ENCODE results near the gene UBTD2.

Gene UBTD2

GRCh38 chr5:172168311-172168710 lies 115.3 kb downstream of the UBTD2 start:
- H3K27ac ChIP-seq (ENCODE audit: low read length), result no peak overlapping the region
- peaks cover 37% of the 10 kb centered on the region for H3K79me2 ChIP-seq (ENCODE audit: insufficient read depth, low read length)

GRCh38 chr5:172167895-172168294 lies 115.7 kb downstream of the UBTD2 start:
- Histone ChIP-seq H3K79me2 (ENCODE audit: insufficient read depth, low read length) (peaks cover 35% of the 10 kb centered on the region), H4K20me1 (ENCODE audit: insufficient read depth, low read length) (peaks cover 27% of the 10 kb centered on the region), H3K4me1 (ENCODE audit: insufficient read depth, low read length) (no peaks in the 10 kb centered on the region), H3K27me3 (ENCODE audit: insufficient read depth, low read length, poor library complexity) (no peaks in the 10 kb centered on the region), H3K27ac (ENCODE audit: low read length) (no peak overlapping the region), H2AFZ (ENCODE audit: low read depth, low read length) (no peak overlapping the region), H3K36me3 (ENCODE audit: insufficient read depth, low read length) (no peaks in the 10 kb centered on the region; the same call in 1 of the 2 replicates), H3K4me2 (ENCODE audit: insufficient read depth, low read length) (no peak overlapping the region), H3K9ac (ENCODE audit: low read depth, low read length) (no peak overlapping the region), H3K9me3 (ENCODE audit: insufficient read depth, low read length, severe bottlenecking) (no peaks in the 10 kb centered on the region), H3K4me3 (ENCODE audit: low read depth in 1 of 2, low read length in 2 of 2) (no peak overlapping the region)
- DNase-seq (no peak), ATAC-seq (ENCODE audit: insufficient read depth, low read depth) (no peak)
- TF ChIP-seq EZH2 (IDR thresholded peaks at IDR 0.05; ENCODE audit: borderline replicate concordance, low read depth, low read length, severe bottlenecking) (no peak), CTCF (IDR thresholded peaks at IDR 0.05; ENCODE audit: borderline replicate concordance, extremely low read depth, low read length, poor library complexity, severe bottlenecking) (no peak)

More at GRCh38 chr5:172168311-172168710, 115.3 kb downstream of the UBTD2 start:
- H3K27me3 ChIP-seq (ENCODE audit: insufficient read depth, low read length, poor library complexity), result no peaks in the 10 kb centered on the region
- no peak overlapping the region for H2AFZ ChIP-seq (ENCODE audit: low read depth, low read length)
- H4K20me1 ChIP-seq (ENCODE audit: insufficient read depth, low read length), result peaks cover 26% of the 10 kb centered on the region
- 0 out of 2 replicates have a peak, but pooled peaks cover 2% of the 10 kb centered on the region for H3K4me1 ChIP-seq (ENCODE audit: insufficient read depth, low read length)
- no peaks in the 10 kb centered on the region for H3K9me3 ChIP-seq (ENCODE audit: insufficient read depth, low read length, severe bottlenecking)
- H3K4me2 ChIP-seq (ENCODE audit: insufficient read depth, low read length), result no peak overlapping the region
- TF ChIP-seq EZH2 (IDR thresholded peaks at IDR 0.05; ENCODE audit: borderline replicate concordance, low read depth, low read length, severe bottlenecking) (no peak), CTCF (IDR thresholded peaks at IDR 0.05; ENCODE audit: borderline replicate concordance, extremely low read depth, low read length, poor library complexity, severe bottlenecking) (no peak)
- no peaks in the 10 kb centered on the region; the same call in 1 of the 2 replicates for H3K36me3 ChIP-seq (ENCODE audit: insufficient read depth, low read length)
- no peak for DNase-seq
- no peak overlapping the region for H3K9ac ChIP-seq (ENCODE audit: low read depth, low read length)
- ATAC-seq (ENCODE audit: insufficient read depth, low read depth), result no peak
- no peak overlapping the region for H3K4me3 ChIP-seq (ENCODE audit: low read depth in 1 of 2, low read length in 2 of 2)

- Histone ChIP-seq H3K27me3 (ENCODE audit: insufficient read depth, low read length, poor library complexity) (no peaks in the 10 kb centered on the region), H3K9ac (ENCODE audit: low read depth, low read length) (no peak overlapping the region), H3K36me3 (ENCODE audit: insufficient read depth, low read length) (no peaks in the 10 kb centered on the region; the same call in 1 of the 2 replicates), H4K20me1 (ENCODE audit: insufficient read depth, low read length) (peaks cover 34% of the 10 kb centered on the region), H3K27ac (ENCODE audit: low read length) (no peak overlapping the region), H3K4me3 (ENCODE audit: low read depth in 1 of 2, low read length in 2 of 2) (no peak overlapping the region), H3K79me2 (ENCODE audit: insufficient read depth, low read length) (peaks cover 34% of the 10 kb centered on the region), H3K4me1 (ENCODE audit: insufficient read depth, low read length) (no peaks in the 10 kb centered on the region), H3K4me2 (ENCODE audit: insufficient read depth, low read length) (no peak overlapping the region), H3K9me3 (ENCODE audit: insufficient read depth, low read length, severe bottlenecking) (no peaks in the 10 kb centered on the region), H2AFZ (ENCODE audit: low read depth, low read length) (no peak overlapping the region)
- DNase-seq, result no peak
- no peak for ATAC-seq (ENCODE audit: insufficient read depth, low read depth)
- TF ChIP-seq EZH2 (IDR thresholded peaks at IDR 0.05; ENCODE audit: borderline replicate concordance, low read depth, low read length, severe bottlenecking) (no peak), CTCF (IDR thresholded peaks at IDR 0.05; ENCODE audit: borderline replicate concordance, extremely low read depth, low read length, poor library complexity, severe bottlenecking) (no peak)
Measured at GRCh38 chr5:172166030-172166826, 117.3 kb downstream of the UBTD2 start.
